ENCODE data around the gene MISP3.
A peak's percentile ranks its signal among the peaks of the same experiment; 100 is the strongest.
"Not testable (repeated sequence)": the region's sequence is repeated elsewhere in the genome, so short reads cannot be mapped to it uniquely, and the experiment has no call there.

The MISP3 gene

GRCh38 chr19:14072535-14073260, at the start of gene MISP3:
TSS of gene MISP3 (plus strand) at chr19:14072786. CDS start at chr19:14073310, 524 bp downstream.
- no peak for DNase-seq (ENCODE audit: low read depth in 2 of 2)

- DNase-seq (ENCODE audit: low read depth in 2 of 2), result no peak
Measured at GRCh38 chr19:14023404-14024235, 49.0 kb upstream of the MISP3 start.

- not testable (repeated sequence) for DNase-seq (ENCODE audit: low read depth in 2 of 2)
Measured at GRCh38 chr19:14026652-14027192, 45.9 kb upstream of the MISP3 start.

GRCh38 chr19:14027856-14028450, 44.6 kb upstream of the MISP3 start, which contains the start of gene RLN3:
TSS of gene RLN3 (plus strand) at chr19:14028148. CDS start at chr19:14028205, 57 bp downstream.
- no peak for DNase-seq (ENCODE audit: low read depth in 2 of 2)

GRCh38 chr19:14028901-14029300, 43.7 kb upstream of the MISP3 start:
- no peak for DNase-seq (ENCODE audit: low read depth in 2 of 2)

GRCh38 chr19:14030997-14031718, 41.4 kb upstream of the MISP3 start:
- no peak for DNase-seq (ENCODE audit: low read depth in 2 of 2)

GRCh38 chr19:14031719-14032480, 40.7 kb upstream of the MISP3 start, which contains the start of gene IL27RA:
TSS of gene IL27RA (plus strand) at chr19:14031762. CDS start at chr19:14031873, 111 bp downstream.
- peak; percentile 46 to 63 for DNase-seq (ENCODE audit: low read depth in 2 of 2)

GRCh38 chr19:14033946-14034345, 38.6 kb upstream of the MISP3 start:
- no peak for DNase-seq (ENCODE audit: low read depth in 2 of 2)

- DNase-seq (ENCODE audit: low read depth in 2 of 2), result not testable (repeated sequence)
Measured at GRCh38 chr19:14035159-14035558, 37.4 kb upstream of the MISP3 start.

- no peak for DNase-seq (ENCODE audit: low read depth in 2 of 2)
Measured at GRCh38 chr19:14035706-14036105, 36.9 kb upstream of the MISP3 start.

GRCh38 chr19:14039181-14039580, 33.4 kb upstream of the MISP3 start:
- no peak for DNase-seq (ENCODE audit: low read depth in 2 of 2)

GRCh38 chr19:14042659-14043608, 29.7 kb upstream of the MISP3 start:
- not testable (repeated sequence) for DNase-seq (ENCODE audit: low read depth in 2 of 2)

- DNase-seq (ENCODE audit: low read depth in 2 of 2), result not testable (repeated sequence)
Measured at GRCh38 chr19:14047866-14048265, 24.7 kb upstream of the MISP3 start.

GRCh38 chr19:14048443-14049153, 24.0 kb upstream of the MISP3 start:
- peak; percentile 44 to 67 for DNase-seq (ENCODE audit: low read depth in 2 of 2)

- DNase-seq (ENCODE audit: low read depth in 2 of 2), result no peak
Measured at GRCh38 chr19:14050512-14050911, 22.1 kb upstream of the MISP3 start.

- DNase-seq (ENCODE audit: low read depth in 2 of 2), result not testable (repeated sequence)
Measured at GRCh38 chr19:14050961-14051360, 21.6 kb upstream of the MISP3 start.

- no peak for DNase-seq (ENCODE audit: low read depth in 2 of 2)
Measured at GRCh38 chr19:14051980-14052379, 20.6 kb upstream of the MISP3 start.

- DNase-seq (ENCODE audit: low read depth in 2 of 2), result no peak
Measured at GRCh38 chr19:14052470-14052869, 20.1 kb upstream of the MISP3 start.

- DNase-seq (ENCODE audit: low read depth in 2 of 2), result no peak
Measured at GRCh38 chr19:14053032-14053431, 19.6 kb upstream of the MISP3 start.
